GM18520 (cell line): ENCODE measurements around the gene CBFB.
A peak's percentile ranks its signal among the peaks of the same experiment; 100 is the strongest.
"Not testable (repeated sequence)": the region's sequence is repeated elsewhere in the genome, so short reads cannot be mapped to it uniquely, and the experiment has no call there.

Experiments
- ATAC-seq: cut with Tn5 transposase; IDR thresholded peaks from one replicate; pipeline ENCODE4 v1.9.1; 2021; ENCODE audit not compliant: unreplicated experiment

Gene CBFB

GRCh38 chr16:67028696-67029253 lies at the start of gene CBFB:
CBFB (plus strand) TSS chr16:67029149; CDS start chr16:67029408, 259 bp downstream.
- ATAC-seq: peak; percentile 65

GRCh38 chr16:66983033-66983432 lies 45.9 kb upstream of the CBFB start:
- ATAC-seq: no peak

GRCh38 chr16:66984892-66985311 lies 44.0 kb upstream of the CBFB start:
- ATAC-seq: no peak

- no peak for ATAC-seq
These were observed 42.4 kb upstream of the CBFB start for GRCh38 chr16:66986559-66986958.

GRCh38 chr16:66988197-66988788 lies 40.7 kb upstream of the CBFB start, which contains the start of gene CES4A:
CES4A (plus strand) TSS chr16:66988589; CDS start chr16:66988773, 184 bp downstream.
- no peak for ATAC-seq

- ATAC-seq: no peak
These were observed 37.3 kb upstream of the CBFB start for GRCh38 chr16:66991545-66992077.

- ATAC-seq: not testable (repeated sequence)
These were observed 35.4 kb upstream of the CBFB start for GRCh38 chr16:66993558-66993957.

- no peak for ATAC-seq
These were observed 32.5 kb upstream of the CBFB start for GRCh38 chr16:66996324-66996982.

- ATAC-seq: no peak
These were observed 32.0 kb upstream of the CBFB start for GRCh38 chr16:66996983-66997358.

- ATAC-seq: no peak
These were observed 28.3 kb upstream of the CBFB start for GRCh38 chr16:67000384-67001351.

GRCh38 chr16:67001726-67002125 lies 27.2 kb upstream of the CBFB start:
- no peak for ATAC-seq

- no peak for ATAC-seq
These were observed 21.9 kb upstream of the CBFB start for GRCh38 chr16:67006930-67007658.

- no peak for ATAC-seq
These were observed 19.8 kb upstream of the CBFB start for GRCh38 chr16:67009158-67009557.

- no peak for ATAC-seq
These were observed 17.7 kb upstream of the CBFB start for GRCh38 chr16:67011274-67011673.

GRCh38 chr16:67013233-67013822 lies 15.6 kb upstream of the CBFB start:
- ATAC-seq: no peak

- no peak for ATAC-seq
These were observed 14.9 kb upstream of the CBFB start for GRCh38 chr16:67013823-67014633.

GRCh38 chr16:67014634-67015312 lies 14.2 kb upstream of the CBFB start:
- no peak for ATAC-seq

GRCh38 chr16:67015313-67015731 lies 13.6 kb upstream of the CBFB start:
- ATAC-seq: no peak

- no peak for ATAC-seq
These were observed 12.8 kb upstream of the CBFB start for GRCh38 chr16:67016143-67016542.
